ENCODE data around the gene B3GNT8.

B3GNT8 gene

DNA sequence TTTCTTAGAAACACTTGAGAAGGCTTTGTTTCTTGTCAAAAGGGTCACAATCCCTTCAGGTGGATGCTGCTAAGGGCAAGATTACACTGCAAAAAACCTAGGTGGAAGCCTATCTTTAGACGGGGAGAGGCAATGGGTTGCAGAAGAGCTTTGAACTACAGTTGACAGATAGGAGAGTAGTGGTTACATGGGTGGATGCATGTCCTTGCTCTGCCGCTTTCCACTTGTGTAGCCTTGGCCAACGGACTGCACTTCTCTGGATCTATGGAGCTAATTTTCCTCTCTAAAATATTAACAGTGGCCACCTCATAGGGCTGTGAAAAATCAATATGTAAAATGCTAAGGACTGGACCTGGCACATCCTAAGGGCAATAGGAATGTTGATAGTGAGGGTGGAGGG lies 28.6 kb downstream of the B3GNT8 start:
- Histone ChIP-seq H3K9me3 (ENCODE audit: insufficient read depth, low read length) (no peaks in the 10 kb centered on the region), H3K9ac (ENCODE audit: low read length) (peak overlapping the region; percentile 80), H3K4me3 (ENCODE audit: low read length) (peak overlapping the region; percentile 84), H3K27ac (ENCODE audit: low read length) (no peak overlapping the region), H3K4me1 (ENCODE audit: low read length) (peaks cover 26% of the 10 kb centered on the region), H3K27me3 (ENCODE audit: low read depth, low read length) (no peaks in the 10 kb centered on the region), H3K4me2 (ENCODE audit: low read length) (peak overlapping the region; percentile 96), H3K79me2 (ENCODE audit: low read length) (peaks cover 53% of the 10 kb centered on the region), H3K36me3 (replicated peaks; ENCODE audit: low read depth, low read length) (peaks cover 8% of the 10 kb centered on the region), H2AFZ (ENCODE audit: low read depth, low read length) (no peak overlapping the region), H4K20me1 (ENCODE audit: insufficient read depth, low read length) (no peaks in the 10 kb centered on the region)
- TF ChIP-seq, protein P1, sequence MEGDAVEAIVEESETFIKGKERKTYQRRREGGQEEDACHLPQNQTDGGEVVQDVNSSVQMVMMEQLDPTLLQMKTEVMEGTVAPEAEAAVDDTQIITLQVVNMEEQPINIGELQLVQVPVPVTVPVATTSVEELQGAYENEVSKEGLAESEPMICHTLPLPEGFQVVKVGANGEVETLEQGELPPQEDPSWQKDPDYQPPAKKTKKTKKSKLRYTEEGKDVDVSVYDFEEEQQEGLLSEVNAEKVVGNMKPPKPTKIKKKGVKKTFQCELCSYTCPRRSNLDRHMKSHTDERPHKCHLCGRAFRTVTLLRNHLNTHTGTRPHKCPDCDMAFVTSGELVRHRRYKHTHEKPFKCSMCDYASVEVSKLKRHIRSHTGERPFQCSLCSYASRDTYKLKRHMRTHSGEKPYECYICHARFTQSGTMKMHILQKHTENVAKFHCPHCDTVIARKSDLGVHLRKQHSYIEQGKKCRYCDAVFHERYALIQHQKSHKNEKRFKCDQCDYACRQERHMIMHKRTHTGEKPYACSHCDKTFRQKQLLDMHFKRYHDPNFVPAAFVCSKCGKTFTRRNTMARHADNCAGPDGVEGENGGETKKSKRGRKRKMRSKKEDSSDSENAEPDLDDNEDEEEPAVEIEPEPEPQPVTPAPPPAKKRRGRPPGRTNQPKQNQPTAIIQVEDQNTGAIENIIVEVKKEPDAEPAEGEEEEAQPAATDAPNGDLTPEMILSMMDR (IDR thresholded peaks at IDR 0.05; ENCODE audit: low read depth, low read length), result no peak
- TF ChIP-seq EZH2phosphoT487 (IDR thresholded peaks at IDR 0.05; ENCODE audit: low read depth), result no peak

DNA sequence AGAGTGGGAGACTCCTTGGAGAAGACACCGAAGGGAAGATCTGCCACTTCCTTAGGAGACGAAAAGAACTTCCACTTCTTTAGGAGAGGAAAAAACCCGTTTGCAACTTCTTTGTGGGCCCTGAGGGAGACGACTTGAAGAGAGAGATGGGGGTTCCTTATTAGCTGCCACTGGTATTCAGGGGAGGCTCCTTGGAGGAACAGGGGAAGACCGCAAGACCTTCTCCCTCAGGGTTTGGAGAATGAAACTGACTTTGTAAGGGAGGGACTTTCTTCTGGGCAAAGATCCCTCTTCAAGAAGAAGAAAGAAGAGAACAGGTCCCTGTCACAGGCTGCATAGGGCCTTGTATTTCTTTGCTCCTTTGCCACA lies 29.1 kb downstream of the B3GNT8 start:
- Histone ChIP-seq H3K9me3 (ENCODE audit: insufficient read depth, low read length) (no peaks in the 10 kb centered on the region), H3K9ac (ENCODE audit: low read length) (peak overlapping the region; percentile 80), H4K20me1 (ENCODE audit: insufficient read depth, low read length) (no peaks in the 10 kb centered on the region), H3K36me3 (replicated peaks; ENCODE audit: low read depth, low read length) (peaks cover 8% of the 10 kb centered on the region), H3K27me3 (ENCODE audit: low read depth, low read length) (no peaks in the 10 kb centered on the region), H2AFZ (ENCODE audit: low read depth, low read length) (peak overlapping the region; percentile 82), H3K4me2 (ENCODE audit: low read length) (peak overlapping the region; percentile 96), H3K4me1 (ENCODE audit: low read length) (peaks cover 26% of the 10 kb centered on the region), H3K27ac (ENCODE audit: low read length) (no peak overlapping the region), H3K4me3 (ENCODE audit: low read length) (peak overlapping the region; percentile 84), H3K79me2 (ENCODE audit: low read length) (peaks cover 56% of the 10 kb centered on the region)
- no peak for TF ChIP-seq EZH2phosphoT487 (IDR thresholded peaks at IDR 0.05; ENCODE audit: low read depth)

DNA sequence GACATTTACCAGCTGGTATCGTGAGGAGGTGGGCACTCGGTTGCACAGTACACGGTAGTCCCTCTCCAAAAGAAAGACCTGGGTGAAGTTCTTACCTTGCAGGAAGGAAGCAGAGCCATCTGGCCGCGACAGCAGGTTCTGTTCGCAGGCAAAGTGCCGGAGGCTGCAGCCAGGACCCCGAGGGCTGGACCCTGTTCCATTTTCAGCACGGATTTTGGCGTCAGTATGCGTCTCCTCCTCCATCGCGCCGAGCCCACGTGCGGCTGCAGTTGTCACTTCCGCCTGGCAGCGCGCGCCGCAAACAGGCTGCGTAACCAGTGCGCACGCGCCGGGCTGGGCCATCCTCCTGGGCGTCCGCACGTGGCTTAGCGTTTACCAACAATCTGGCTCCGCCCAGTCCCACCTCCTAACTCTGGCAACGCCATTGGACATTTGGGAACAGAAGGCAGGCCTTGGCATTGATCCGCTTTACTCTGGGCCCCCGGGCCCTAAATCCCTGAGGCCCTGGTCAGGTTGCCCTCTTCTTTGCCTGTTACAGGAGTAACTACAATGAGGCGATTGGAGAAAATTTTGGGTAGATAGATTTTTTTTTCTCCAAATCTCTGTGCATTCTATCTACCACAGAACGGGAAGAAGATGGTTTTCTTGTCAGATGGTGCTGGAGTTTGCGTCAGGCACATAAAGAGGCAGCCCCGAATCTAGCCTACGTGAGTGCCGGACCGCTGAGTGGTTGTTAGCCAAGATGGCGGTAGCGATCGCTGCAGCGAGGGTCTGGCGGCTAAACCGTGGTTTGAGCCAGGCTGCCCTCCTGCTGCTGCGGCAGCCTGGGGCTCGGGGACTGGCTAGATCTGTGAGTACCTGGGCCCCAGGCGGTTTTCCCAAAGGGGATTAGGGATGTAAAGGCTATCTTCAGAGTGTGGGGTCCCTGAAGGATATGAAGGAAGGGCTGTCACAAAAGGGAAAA lies 29.8 kb downstream of the B3GNT8 start, which contains the start of the genes BCKDHA and EXOSC5:
TSS of gene BCKDHA (plus strand) at position 733 of the 964 bp plus-strand sequence. CDS start at position 743, 10 bp downstream.
TSS of gene EXOSC5 (minus strand) at position 274 of the 964 bp plus-strand sequence. CDS start at position 243, 31 bp downstream.
- peaks cover 26% of the 10 kb centered on the region for H3K4me1 ChIP-seq (ENCODE audit: low read length)
- H3K4me2 ChIP-seq (ENCODE audit: low read length), result peak within 1 kb of the TSS; percentile 96
- peak within 1 kb of the TSS; percentile 80 for H3K27ac ChIP-seq (ENCODE audit: low read length)
- H4K20me1 ChIP-seq (ENCODE audit: insufficient read depth, low read length), result no peaks in the 10 kb centered on the region
- TF ChIP-seq, protein P1 (IDR thresholded peaks at IDR 0.05; ENCODE audit: low read depth, low read length), result no peak
- no peaks in the 10 kb centered on the region for H3K27me3 ChIP-seq (ENCODE audit: low read depth, low read length)
- no peaks in the 10 kb centered on the region for H3K9me3 ChIP-seq (ENCODE audit: insufficient read depth, low read length)
- H2AFZ ChIP-seq (ENCODE audit: low read depth, low read length), result peak within 1 kb of the TSS; percentile 82
- H3K9ac ChIP-seq (ENCODE audit: low read length), result peak within 1 kb of the TSS; percentile 80
- peaks cover 8% of the 10 kb centered on the region for H3K36me3 ChIP-seq (replicated peaks; ENCODE audit: low read depth, low read length)
- peak within 1 kb of the TSS; percentile 84 for H3K4me3 ChIP-seq (ENCODE audit: low read length)
- peaks cover 58% of the 10 kb centered on the region for H3K79me2 ChIP-seq (ENCODE audit: low read length)

- H3K27me3 ChIP-seq (ENCODE audit: low read depth, low read length), result no peaks in the 10 kb centered on the region
- peaks cover 58% of the 10 kb centered on the region for H3K79me2 ChIP-seq (ENCODE audit: low read length)
- H3K4me3 ChIP-seq (ENCODE audit: low read length), result peak overlapping the region; percentile 84; the same call in 1 of the 2 replicates
- peak overlapping the region; percentile 80; the same call in 1 of the 2 replicates for H3K4me2 ChIP-seq (ENCODE audit: low read length)
- no peaks in the 10 kb centered on the region for H3K9me3 ChIP-seq (ENCODE audit: insufficient read depth, low read length)
- no peak overlapping the region for H3K27ac ChIP-seq (ENCODE audit: low read length)
- peaks cover 26% of the 10 kb centered on the region for H3K4me1 ChIP-seq (ENCODE audit: low read length)
- peaks cover 24% of the 10 kb centered on the region for H3K36me3 ChIP-seq (replicated peaks; ENCODE audit: low read depth, low read length)
- no peak overlapping the region for H2AFZ ChIP-seq (ENCODE audit: low read depth, low read length)
- no peak overlapping the region; the same call in 1 of the 2 replicates for H3K9ac ChIP-seq (ENCODE audit: low read length)
- no peaks in the 10 kb centered on the region for H4K20me1 ChIP-seq (ENCODE audit: insufficient read depth, low read length)
- TF ChIP-seq, protein P1 (IDR thresholded peaks at IDR 0.05; ENCODE audit: low read depth, low read length), result no peak
- no peak for TF ChIP-seq EZH2phosphoT487 (IDR thresholded peaks at IDR 0.05; ENCODE audit: low read depth)
Measured at GRCh38 chr19:41395355-41395754, 31.8 kb downstream of the B3GNT8 start.

All from OCI-LY3 (cell line).